KOPT-K1 (cell line): ENCODE measurements around the gene RBM10.

ENCODE experiments used
- H3K27ac ChIP-seq: fragments of 200-600 bp; sonication (generic); 2 replicates; pipeline ENCODE4 v1.5.1; 2016; ENCODE audit warnings: antibody characterized with exemption, mild to moderate bottlenecking, low read depth, low read length; ENCODE audit not compliant: poor library complexity, severe bottlenecking
- H3K36me3 ChIP-seq: fragments of 200-600 bp; sonication (generic); 2 replicates; pipeline ENCODE4 v1.5.1; 2017; ENCODE audit warnings: antibody characterized with exemption, mild to moderate bottlenecking, low read length, moderate library complexity; ENCODE audit not compliant: insufficient read depth
- H3K9me3 ChIP-seq: fragments of 200-600 bp; sonication (generic); 2 replicates; pipeline ENCODE4 v1.5.1; 2017; ENCODE audit warnings: antibody characterized with exemption, low read length, mild to moderate bottlenecking; ENCODE audit not compliant: insufficient read depth, poor library complexity, severe bottlenecking

Gene RBM10

DNA sequence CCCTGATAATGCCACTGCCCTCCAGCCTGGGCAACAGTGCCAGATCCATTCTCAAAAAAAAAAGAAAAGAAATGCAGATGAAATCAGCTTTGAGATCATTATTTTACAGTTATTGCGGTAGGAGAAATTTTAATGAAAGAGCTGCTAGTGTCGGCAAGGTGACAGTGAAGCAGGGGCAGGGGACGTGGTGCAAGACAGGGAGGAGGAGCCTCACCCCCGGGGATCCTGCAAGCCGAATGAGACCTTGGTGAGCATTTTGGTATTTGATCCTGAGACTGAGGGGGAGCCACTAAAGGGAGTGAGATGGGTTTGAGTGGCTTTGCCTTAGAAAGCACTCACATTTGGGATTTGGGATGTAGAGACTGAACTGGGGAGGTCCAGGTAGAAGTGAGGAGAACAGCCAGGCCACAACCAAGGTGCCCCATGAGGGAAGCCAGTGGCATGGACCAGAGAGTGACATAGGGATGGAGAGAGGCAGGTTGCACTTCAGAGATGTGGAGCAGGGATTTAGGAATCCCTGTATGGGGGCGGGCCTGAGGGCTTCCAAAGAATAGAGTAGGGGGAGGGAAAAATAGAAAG is 23.6 kb downstream of the RBM10 start:
- Histone ChIP-seq H3K9me3 (no peaks in the 10 kb centered on the region), H3K36me3 (peaks cover 65% of the 10 kb centered on the region), H3K27ac (no peak overlapping the region)

DNA sequence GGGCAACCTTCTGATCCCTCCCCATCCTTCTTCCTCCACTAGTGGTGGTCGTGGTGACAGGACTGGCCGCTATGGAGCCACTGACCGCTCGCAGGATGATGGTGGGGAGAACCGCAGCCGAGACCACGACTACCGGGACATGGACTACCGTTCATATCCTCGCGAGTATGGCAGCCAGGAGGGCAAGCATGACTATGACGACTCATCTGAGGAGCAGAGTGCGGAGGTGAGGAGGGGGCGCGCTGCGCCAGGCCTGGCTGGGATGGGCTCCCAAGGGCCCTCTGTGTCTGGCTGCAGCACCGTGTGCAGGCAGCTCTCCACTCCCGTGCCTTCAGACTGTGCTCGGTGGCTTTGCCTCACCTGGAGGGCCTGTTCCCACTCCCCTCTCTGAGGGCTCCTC is 24.3 kb downstream of the RBM10 start:
- no peaks in the 10 kb centered on the region for H3K9me3 ChIP-seq
- H3K36me3 ChIP-seq, result peaks cover 68% of the 10 kb centered on the region
- no peak overlapping the region for H3K27ac ChIP-seq

DNA sequence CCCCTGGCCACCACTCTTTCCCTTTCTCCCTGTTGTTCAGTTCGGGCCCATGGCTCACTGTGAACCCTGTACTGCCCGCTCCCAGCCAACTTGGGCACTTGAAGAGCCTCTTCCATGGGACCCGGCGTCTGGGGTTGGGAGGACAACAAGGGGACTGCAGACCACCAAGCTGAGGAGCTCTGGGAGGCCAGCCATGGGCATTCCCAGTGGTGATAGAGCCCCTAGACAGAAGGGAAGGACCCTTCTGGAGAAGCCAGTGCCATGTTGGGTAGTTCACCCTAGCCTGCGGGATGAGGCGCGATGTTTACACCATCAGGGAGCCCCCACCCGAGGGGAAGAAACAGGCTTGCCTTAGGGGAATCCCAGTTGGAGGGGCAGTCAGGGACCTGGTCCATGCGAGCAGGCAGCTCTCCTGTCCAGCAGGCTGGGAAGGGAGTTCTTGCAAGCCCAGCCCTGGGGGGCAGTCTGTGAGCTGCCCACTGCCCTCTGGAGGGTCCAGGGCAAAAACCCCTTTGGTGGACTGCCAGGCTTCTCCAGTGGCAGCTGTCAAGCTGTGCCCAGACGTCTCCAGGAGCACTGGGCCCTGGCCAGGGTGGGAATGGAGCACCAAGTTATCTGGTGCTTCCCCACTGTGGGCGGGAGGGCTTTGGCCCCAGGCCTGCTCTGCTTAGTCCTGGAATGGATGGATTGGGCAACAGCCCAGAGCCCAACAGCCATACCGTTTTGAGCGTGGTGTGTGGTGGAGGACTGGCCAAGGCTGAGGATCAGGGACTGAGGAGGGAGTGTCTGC is 24.9 kb downstream of the RBM10 start:
- H3K27ac ChIP-seq, result no peak overlapping the region
- no peaks in the 10 kb centered on the region for H3K9me3 ChIP-seq
- peaks cover 68% of the 10 kb centered on the region for H3K36me3 ChIP-seq

DNA sequence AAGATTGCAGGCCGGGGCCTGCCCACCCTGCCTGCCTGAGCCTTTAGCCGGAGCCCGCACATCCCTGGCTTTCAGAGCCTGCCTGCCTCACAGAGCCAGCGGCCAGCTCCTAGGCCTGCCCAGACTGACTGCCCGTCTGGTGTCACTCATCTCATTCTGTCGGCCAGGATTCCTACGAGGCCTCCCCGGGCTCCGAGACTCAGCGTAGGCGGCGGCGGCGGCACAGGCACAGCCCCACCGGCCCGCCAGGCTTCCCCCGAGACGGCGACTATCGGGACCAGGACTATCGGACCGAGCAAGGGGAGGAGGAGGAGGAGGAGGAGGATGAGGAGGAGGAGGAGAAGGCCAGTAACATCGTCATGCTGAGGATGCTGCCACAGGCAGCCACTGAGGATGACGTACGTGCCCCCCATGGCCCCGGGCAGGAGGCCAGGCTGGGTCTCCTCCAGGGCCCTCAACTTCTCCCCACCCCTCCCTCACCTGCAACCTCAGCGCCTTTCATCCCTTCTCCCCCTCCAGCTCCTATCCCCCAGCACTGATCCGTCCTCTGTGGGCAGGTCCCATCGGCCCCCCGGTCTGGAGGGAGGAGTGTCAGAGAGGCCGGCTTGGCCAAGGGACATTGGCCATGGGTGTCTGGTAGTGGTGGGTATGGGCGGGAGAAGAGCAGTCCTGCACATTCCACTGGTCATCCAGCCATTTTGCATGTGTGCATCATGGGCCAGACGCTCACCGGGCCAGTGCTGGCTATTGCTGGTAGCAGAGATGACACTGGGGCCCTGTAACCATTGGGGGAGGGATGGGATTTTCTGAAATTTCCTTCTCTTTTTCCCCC is 26.1 kb downstream of the RBM10 start:
- Histone ChIP-seq H3K27ac (no peak overlapping the region), H3K36me3 (peaks cover 77% of the 10 kb centered on the region), H3K9me3 (no peaks in the 10 kb centered on the region)

DNA sequence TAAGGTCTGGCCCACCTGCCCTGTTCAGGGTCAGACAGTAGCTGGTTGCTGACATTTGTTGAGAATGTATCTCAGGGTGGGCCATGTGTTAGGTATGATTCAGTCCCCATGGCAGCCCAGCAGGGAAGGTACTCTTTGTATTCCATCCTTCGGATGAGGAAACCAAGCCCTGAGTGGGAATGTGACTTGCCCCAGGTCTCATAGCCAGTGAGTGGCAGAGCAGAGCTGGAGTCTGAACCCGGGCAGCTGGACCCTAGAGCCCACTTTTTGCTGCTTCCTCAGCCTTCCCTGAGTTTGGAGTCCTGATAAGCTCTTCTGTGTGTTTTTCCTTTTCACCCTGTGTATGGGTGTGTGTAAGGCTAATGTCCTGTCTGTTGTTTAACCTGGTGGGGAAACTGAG is 27.0 kb downstream of the RBM10 start:
- Histone ChIP-seq H3K9me3 (no peaks in the 10 kb centered on the region), H3K36me3 (peaks cover 86% of the 10 kb centered on the region), H3K27ac (no peak overlapping the region)

DNA sequence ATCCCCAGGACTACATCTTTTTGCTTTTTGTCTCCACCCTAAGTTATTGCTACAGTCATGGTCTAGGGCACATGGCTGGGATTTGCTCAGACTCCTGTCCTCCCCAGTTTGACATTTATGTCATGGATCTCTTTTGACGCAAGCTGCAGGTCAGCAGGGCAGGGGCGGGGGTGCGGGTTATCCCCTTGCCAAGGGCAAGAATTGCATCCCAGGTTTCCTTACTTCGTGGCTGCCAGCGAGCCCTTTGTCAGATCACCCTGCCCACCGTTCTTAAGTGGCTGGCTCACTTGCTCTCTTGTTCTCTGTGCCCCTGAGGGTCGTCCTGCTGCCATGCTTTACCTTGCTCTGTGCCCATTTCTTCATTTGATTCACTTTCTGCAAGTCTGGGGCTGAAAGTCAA is 27.5 kb downstream of the RBM10 start:
- Histone ChIP-seq H3K27ac (no peak overlapping the region), H3K36me3 (peaks cover 92% of the 10 kb centered on the region), H3K9me3 (no peaks in the 10 kb centered on the region)

DNA sequence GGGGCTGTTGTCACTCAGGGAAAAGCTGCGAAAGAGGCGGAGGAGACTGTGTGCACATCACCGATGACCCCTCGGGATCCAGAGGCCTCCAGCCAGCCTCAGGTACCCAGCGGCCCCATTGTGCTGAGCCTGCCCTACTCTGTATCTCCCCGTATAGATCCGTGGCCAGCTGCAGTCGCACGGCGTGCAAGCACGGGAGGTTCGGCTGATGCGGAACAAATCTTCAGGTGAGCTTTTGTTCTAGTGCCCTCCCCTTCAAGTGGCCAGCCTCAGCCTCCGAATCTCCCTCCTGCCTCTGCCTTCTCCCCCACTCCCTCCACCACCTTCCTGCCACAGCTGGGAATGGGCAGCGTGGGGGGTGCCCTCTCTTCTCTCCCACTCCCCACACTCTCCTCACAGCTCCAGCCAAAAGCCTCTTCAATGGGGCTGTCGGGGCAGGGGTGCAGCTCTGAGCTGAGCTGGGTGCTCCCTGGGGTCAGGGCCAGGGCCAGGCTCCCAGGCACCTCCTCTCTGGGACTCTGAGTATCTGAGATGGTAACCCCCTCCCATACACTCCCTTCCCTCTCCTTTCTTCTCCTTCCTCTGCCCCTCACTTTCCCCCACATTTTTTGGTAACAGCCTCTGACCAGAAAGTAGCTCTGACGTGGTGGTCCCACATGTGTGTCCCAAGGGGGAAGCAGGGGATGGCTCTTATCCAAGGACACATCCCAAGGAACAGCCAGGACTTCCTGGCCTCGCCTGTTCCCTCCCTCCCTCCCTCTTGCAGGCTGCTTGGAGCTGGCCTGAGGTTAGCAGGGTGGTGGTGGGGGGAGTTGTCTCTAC is 28.2 kb downstream of the RBM10 start:
- no peaks in the 10 kb centered on the region for H3K9me3 ChIP-seq
- H3K36me3 ChIP-seq, result peaks cover 98% of the 10 kb centered on the region
- H3K27ac ChIP-seq, result no peak overlapping the region

DNA sequence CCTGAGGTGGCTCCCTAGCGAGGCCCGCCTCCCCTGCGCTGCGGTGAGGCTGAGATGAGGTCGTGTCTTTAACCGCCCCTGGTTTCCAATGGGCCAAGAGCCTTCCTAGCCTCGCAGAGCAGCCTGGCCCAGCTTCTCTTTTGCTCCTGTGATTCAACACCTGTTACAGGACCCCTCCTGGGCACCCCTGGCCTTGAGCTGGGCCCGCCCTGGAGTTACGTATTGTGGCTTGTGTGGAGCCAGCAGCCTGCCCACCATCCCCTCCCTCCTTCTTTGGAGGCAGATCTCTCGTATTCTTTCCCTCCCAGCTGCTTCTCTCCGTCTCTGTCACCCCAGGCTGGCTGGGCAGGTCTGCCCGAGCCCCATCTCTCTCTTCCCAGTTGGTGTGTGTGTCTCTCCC is 29.4 kb downstream of the RBM10 start:
- H3K9me3 ChIP-seq, result no peaks in the 10 kb centered on the region
- H3K36me3 ChIP-seq, result peaks cover 100% of the 10 kb centered on the region
- H3K27ac ChIP-seq, result no peak overlapping the region

DNA sequence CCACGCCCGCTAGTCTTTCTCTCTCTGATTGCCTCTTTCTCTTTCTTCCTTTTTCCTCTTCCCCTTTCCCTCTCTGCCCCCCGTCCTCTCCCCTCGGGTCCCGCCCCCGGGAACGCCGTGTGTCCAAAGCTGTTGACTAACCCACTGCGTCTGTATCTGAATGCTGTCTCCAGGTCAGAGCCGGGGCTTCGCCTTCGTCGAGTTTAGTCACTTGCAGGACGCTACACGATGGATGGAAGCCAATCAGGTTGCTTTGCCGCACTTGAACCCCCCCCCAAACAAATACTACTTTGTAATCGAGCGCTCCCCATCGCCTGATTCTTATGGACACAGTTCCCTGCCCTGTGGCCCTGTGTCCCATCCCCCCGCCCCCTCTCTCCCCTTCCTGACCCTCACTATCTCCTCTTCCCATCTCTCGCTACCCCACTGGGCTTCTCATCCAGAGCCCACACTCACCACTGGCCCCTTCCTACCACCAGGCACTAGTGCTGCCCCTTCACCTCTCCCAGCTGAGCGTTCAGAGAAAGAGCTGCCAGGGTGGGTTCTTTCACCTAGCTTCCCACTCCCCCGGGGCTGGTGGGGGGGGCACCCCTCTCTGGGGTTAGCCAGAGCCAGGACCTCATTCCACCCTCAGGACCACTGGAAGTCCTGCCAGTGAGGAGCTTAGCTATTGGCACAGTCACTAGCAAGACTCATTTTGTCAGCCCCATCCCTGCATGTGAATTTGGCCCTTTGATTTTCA is 30.0 kb downstream of the RBM10 start:
- Histone ChIP-seq H3K9me3 (no peaks in the 10 kb centered on the region), H3K27ac (no peak overlapping the region), H3K36me3 (peaks cover 100% of the 10 kb centered on the region)

DNA sequence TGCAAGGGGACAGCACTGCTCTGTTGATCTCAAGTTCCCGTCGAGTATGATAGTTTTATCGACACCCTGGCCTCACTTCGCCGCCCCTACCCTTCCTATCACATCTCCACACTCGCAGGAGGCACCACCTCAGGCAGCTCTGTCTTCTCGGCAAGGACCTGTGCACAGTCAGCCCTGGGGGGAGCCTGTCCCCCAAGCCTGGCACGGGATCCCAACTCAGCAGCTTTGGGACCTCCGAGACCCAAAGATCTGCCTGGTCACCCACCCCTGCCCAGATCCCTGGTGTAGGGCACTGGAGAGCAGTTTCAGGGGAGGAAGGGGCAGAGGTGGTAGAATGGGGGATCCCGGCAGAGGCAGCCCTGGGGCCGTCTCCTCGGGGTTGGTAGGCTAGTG is 30.6 kb downstream of the RBM10 start:
- no peaks in the 10 kb centered on the region for H3K9me3 ChIP-seq
- peaks cover 98% of the 10 kb centered on the region for H3K36me3 ChIP-seq
- H3K27ac ChIP-seq, result no peak overlapping the region

DNA sequence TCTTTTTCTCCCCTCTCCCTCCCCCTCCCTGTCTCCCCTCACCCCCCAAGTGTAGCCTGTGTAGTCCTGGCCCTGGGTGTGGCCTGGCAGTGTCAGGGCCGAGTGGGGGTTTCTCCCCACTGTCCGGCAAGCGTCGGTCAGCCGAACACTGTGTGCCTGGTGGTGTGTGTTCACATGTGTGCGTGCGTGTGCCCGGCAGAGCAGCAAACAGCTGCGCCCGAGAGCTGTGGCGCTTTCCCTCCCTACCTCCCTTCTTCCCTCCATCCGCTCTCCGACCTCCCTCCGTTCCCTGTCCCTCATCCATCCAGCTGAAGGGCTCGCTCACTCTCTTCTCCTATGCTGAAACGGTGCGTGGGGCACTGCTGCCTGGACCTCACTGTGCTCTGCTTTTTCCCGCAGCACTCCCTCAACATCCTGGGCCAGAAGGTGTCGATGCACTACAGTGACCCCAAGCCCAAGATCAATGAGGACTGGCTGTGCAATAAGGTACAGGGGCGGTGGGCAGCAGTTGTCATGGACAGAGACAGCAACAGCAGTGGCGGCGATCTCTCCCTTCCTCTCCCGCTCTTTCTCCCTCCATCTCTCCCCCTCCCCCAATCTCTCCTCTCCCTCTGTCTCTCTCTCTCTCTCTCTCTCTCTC is 31.2 kb downstream of the RBM10 start:
- H3K27ac ChIP-seq, result no peak overlapping the region
- peaks cover 97% of the 10 kb centered on the region for H3K36me3 ChIP-seq
- H3K9me3 ChIP-seq, result no peaks in the 10 kb centered on the region

DNA sequence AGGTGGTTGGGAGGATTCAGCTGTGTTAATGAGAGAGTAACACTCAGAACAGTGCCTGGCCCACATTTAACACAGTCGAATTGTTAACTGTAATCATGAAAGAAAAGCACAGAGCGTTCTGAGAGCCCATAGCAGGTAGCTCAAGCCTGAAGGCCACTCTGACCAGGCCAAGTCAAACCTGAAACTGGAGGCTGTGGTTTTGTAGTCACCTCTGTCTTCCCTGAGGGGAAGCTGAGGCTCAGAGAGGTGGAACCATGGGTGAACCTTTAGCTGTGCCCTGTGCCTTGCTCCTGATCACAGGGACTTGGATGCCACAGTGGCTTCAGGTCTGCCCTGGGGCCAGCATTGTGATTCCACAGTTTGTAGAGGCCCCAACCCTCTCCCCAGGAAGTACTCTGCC is 32.1 kb downstream of the RBM10 start:
- Histone ChIP-seq H3K36me3 (peaks cover 97% of the 10 kb centered on the region), H3K27ac (no peak overlapping the region), H3K9me3 (no peaks in the 10 kb centered on the region)

DNA sequence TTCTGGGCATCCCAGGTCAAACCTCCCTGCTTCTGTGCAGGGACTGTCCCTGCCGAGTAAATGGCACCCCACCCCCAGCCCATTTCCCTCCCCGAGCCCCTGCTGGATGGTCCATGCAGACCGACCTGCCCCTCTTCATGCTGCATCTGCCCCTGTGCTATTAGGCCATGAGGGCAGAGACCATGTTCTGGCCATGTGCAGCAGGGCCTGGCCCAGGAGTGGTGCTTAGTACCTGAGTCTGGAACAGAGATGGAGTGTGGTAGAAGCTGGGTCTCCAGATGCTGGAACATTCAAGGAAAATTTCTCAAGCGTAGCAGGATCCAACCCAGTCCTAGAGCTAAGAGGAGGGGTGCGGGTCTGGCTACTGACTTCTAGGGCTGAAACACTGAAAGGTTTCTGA is 33.3 kb downstream of the RBM10 start:
- no peaks in the 10 kb centered on the region for H3K9me3 ChIP-seq
- no peak overlapping the region for H3K27ac ChIP-seq
- peaks cover 96% of the 10 kb centered on the region for H3K36me3 ChIP-seq
